NB4 (cell line): ENCODE data around the gene RAET1E.
A peak's percentile ranks its signal among the peaks of the same experiment; 100 is the strongest.

Experiments used
- DNase-seq: peaks from one replicate; pipeline ENCODE4 v3.0.0; 2010; ENCODE audit warnings: low read depth
- H3K4me3 ChIP-seq: one replicate; pipeline ENCODE4 v1.5.1; 2011; ENCODE audit warnings: mild to moderate bottlenecking, low read depth, low read length, moderate library complexity
- CTCF ChIP-seq: IDR thresholded peaks from one replicate; pipeline ENCODE4 v1.5.1; 2012; ENCODE audit warnings: low read depth, low read length
- MAX ChIP-seq: IDR thresholded peaks from 2 replicates; pipeline ENCODE4 v1.6.1; 2011; ENCODE audit warnings: low read depth, low read length
- MYC ChIP-seq: IDR thresholded peaks from 2 replicates; pipeline ENCODE4 v1.6.1; 2011; ENCODE audit warnings: low read depth, low read length
- POLR2A ChIP-seq: IDR thresholded peaks from 2 replicates; pipeline ENCODE4 v1.6.1; 2011; ENCODE audit warnings: mild to moderate bottlenecking; ENCODE audit not compliant: insufficient read length; ENCODE audit errors: extremely low read depth

The RAET1E gene

GRCh38 chr6:149935246-149935645, 37.3 kb upstream of the RAET1E start:
- H3K4me3 ChIP-seq = no peak overlapping the region
- no peak for TF ChIP-seq MAX
- TF ChIP-seq POLR2A = no peak
- TF ChIP-seq MYC = no peak
- no peak for TF ChIP-seq CTCF
- DNase-seq = no peak

- TF ChIP-seq CTCF (peak; percentile 53), MAX (no peak)
- H3K4me3 ChIP-seq = no peak overlapping the region
- peak; percentile 77 for DNase-seq
Observed at GRCh38 chr6:149934249-149935156, 36.6 kb upstream of the RAET1E start.

GRCh38 chr6:149933461-149933860, 35.5 kb upstream of the RAET1E start:
- TF ChIP-seq POLR2A = no peak
- TF ChIP-seq MAX = no peak
- TF ChIP-seq MYC = no peak
- no peak for TF ChIP-seq CTCF
- no peak overlapping the region for H3K4me3 ChIP-seq
- no peak for DNase-seq

- DNase-seq = no peak
- no peak for TF ChIP-seq MYC
- no peak for TF ChIP-seq MAX
- TF ChIP-seq POLR2A = no peak
- no peak for TF ChIP-seq CTCF
- no peak overlapping the region for H3K4me3 ChIP-seq
Observed at GRCh38 chr6:149933036-149933435, 35.1 kb upstream of the RAET1E start.

GRCh38 chr6:149931501-149931900, 33.6 kb upstream of the RAET1E start:
- DNase-seq = no peak
- H3K4me3 ChIP-seq = no peak overlapping the region
- no peak for TF ChIP-seq CTCF
- no peak for TF ChIP-seq POLR2A
- no peak for TF ChIP-seq MYC
- no peak for TF ChIP-seq MAX
